HG03097 (cell line): ENCODE results near the gene PLAAT2.
"Not testable (repeated sequence)": the region's sequence is repeated elsewhere in the genome, so short reads cannot be mapped to it uniquely, and the experiment has no call there.

Source experiments
- ATAC-seq: cut with Tn5 transposase; IDR thresholded peaks from one replicate; pipeline ENCODE4 v1.9.1; 2021; ENCODE audit not compliant: unreplicated experiment, low FRiP score

PLAAT2 gene

DNA sequence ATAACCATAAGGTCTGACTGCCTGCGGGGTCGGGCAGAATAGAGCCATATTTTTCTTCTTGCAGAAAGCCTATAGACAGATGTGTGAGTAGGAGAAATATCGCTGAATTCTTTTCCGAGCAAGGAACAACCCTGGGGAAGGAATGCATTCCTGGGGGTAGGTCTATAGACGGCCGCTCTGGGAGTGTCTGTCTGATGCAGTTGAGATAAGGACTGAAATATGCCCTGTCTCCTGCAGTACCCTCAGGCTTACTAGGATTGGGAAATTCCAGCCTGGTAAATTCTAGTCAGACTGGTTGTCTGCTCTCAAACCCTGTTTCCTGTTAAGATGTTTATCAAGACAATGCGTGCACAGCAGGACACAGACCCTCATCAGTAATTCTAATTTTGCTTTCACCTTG, 18.0 kb upstream of the PLAAT2 start:
- ATAC-seq, result not testable (repeated sequence)

DNA sequence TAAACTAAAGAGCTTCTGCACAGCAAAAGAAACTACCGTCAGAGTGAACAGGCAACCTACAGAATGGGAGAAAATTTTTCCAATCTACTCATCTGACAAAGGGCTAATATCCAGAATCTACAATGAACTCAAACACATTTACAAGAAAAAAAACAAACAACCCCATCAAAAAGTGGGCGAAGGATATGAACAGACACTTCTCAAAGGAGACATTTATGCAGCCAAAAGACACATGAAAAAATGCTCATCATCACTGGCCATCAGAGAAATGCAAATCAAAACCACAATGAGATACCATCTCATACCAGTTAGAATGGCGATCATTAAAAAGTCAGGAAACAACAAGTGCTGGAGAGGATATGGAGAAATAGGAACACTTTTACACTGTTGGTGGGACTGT, 15.7 kb upstream of the PLAAT2 start:
- not testable (repeated sequence) for ATAC-seq

DNA sequence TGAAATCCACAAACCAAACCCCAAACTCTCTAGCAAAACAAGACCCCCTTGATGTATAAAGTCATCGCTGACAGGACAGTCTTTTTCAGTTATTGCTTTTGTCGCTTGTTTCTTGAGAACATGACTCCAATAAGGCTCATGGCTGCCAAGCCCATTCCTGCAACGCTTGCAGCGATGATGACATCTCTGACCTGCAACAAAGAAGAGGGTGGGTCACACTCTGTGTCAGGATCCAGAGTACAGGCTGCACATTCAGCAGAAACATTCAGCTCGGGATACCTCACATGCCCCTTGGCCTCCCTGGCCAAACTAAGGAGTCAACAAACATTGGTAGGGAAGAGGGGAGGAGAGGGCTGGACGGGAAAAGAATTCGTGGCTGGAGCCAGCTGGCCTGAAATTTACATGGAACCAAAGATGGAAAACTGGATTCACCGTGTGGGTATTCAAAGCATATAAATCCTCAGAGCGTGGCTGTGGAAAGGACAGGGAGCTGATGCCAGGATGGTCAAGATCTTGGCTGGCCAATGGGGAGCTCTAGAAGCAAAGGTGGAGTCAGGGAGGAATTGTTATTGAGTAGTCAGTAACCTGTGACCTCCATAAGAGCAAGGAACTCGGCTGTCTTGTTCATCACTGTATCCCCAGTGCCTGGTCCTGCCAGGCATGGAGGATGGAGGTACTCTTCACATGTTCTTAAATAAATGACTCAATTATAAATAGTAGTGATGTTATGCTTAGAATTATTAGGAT, 11.8 kb upstream of the PLAAT2 start:
- ATAC-seq, result no peak

DNA sequence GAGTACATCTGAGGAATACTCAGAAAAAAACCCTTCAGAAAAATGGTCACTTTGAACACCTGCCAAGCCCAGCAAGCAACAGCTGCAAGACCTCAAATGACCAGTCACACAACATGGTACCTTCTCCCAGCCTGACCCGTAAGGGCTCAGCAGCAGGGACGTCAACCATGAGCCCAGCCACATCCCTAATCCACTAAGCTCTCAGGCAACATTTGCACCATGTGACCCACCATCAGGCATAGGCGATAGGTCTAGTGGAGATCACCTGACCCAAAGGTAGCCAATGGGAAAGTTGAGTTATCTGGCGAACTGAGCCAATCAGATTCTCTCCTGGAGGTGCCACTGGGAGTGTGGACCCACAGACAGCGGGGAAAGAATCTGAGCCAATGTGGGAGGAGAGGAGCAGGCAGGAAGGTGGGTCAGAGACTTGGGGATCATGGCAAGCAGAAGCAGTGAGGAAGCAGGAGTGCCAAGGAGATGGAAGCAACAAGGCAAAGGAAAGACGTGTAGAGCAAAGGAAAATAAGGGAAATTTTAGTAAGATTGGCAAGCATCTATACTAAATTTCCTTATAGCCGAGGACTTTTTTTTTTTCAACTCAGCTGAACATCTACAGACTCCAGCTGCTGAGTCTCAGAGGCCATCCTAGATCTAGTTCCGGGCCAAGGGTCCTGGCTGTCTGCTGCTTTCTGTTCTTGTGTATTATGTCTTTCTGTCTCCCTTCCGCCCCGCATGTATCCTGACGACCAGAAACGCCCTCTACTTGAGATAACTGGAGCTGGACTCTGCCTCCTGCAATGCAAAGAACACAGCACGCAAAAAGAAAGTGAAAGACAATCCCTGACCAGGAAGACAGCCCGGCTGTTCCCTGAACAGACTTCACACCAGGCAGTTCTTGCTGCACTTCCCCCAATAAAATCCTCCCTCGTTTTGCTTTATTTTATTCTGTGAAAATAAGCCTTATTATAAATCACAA, 11.0 kb upstream of the PLAAT2 start:
- peak; percentile 61 for ATAC-seq

DNA sequence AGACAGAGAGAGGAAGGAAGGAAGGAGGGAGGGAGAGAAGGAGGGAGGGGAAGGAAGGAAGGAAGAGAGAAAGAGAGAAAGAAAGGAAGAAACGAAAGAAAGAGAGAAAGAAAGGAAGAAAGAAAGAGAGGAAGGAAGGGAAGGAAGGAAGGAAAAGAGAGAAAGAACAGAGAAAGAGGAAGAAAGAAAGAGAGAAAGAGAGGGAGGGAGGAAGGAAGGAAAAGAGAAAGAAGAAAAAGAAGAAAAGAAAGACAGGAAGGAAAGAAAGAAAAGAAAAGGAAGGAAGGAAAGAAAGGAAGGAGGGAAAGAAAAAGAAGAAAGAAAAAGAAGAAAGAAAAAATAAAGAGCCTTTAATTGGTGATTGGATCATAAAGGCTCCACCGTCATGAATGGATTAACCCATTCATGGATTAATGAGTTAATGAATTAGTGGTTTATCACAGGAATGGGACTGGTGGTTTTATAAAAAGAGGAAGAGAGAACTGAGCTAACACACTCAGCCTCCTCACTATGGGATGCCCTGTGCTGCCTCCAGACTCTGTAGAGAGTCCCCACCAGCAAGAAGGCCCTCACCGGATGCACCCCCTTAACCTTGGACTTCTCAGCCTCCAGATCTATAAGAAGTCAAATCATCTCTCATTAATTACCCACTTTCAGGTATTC, 9.0 kb upstream of the PLAAT2 start:
- no peak for ATAC-seq

DNA sequence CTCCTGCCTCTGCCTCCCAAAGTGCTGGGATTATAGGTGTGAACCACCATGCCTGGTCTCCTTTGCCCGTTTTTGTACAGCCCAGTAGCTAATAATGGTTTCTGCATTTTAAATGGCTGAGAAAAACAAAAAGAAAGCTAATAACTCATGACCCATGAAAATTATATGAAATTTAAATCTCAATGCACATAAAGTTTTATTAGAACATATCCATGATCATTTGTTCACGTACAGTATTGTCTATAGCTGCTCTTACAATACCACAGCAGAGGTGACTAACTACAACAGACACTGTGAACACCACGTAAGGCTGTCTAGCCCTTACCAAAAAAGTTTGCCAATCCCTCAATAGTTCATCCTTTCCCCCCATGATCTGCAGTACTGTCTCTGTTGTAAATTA, 6.4 kb upstream of the PLAAT2 start:
- ATAC-seq, result no peak

DNA sequence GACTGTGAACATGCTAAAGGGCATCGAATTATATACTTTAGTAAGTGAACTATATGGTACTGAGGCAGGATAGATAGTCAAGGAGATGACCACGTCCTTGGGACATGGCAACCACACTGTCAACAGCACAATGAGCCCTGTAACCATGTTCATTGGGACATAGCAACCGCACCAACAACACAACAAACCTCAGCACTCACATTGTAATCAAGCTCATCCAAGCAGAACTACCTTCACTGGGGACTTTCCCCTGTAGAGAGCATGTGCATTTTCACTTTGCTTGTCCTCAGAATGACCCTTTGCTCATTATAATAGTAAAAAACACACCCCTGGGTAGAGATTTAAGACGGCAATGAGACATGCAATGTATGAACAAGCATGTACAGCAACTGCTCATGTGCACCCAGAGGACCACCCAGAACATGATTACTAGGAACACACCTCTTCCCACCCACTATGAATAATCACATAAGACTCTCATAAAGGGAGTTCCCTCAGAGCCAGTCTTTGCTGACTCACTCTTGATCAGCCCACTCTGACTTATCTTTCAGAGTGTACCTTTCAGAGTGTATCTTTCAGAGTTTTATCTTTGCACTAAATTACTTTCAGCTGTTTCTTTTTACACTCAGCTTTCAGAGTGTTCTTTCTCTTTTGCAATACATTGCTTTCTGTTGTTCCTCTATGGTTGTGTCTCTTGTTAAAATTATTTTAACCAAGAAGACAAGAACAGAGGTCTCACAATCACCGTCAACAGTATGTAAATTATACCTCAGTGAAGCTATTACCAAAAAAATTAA, 4.1 kb upstream of the PLAAT2 start:
- ATAC-seq, result peak; percentile 74

DNA sequence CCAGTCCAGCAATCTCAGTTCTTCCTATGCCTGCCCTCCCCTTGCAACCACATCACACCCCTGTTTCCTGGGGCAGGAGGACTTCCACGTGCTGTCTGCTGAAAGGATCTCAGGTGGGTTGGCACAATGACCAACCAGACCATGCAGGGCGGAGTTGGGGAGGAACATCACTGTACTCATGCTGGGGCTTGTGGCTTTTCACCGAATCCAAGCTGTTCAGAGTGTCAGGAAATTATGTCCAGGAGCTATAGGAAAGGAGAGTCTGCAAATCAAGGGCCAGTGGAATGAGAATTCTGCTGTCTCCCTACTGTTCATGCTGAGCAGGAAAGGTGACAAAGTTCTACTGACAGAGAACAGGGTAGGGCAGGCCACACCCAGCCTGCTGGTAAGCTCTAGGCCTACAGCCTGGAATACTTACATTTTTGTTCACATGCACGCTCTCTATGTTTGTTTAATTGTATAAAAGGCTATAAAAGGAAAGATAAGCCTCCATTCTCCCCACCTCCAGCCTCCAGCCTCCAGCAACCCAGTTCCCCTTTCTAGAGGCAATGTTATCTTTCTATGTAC, 1.7 kb upstream of the PLAAT2 start:
- no peak for ATAC-seq

DNA sequence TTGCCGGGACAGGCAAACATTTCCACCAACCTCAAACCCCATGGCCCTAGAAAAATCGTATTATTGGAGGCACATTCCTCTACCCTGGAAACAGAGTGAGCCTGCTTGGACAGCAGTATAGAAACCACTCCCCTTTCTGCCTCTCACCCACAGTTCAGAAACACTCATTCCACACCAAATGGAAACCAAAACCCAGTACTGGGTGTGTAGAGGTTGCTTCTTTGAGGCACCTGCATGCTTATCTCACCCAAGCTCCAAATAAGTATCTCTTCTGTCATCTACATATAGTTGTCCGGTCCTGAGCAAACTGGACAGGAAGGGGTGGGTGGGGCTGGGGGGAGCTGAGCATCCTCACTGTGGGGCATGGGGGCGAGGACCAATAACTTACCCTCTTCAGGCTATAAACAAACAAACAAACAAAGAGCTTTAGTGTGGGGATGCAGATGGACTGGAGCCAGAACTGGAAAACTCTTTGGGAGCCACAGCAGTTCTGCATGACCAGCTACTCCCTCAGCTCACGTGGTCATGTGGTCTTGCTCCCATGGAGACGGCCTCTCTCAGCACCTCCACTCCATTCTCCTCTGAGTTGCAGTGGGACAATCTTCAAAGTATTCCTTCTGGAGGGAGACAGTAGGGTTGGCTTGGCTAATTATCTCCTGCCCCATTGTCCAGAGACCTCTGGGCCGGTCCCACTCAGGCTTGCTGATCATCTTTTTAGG, 1.0 kb upstream of the PLAAT2 start:
- ATAC-seq, result peak; percentile 55

DNA sequence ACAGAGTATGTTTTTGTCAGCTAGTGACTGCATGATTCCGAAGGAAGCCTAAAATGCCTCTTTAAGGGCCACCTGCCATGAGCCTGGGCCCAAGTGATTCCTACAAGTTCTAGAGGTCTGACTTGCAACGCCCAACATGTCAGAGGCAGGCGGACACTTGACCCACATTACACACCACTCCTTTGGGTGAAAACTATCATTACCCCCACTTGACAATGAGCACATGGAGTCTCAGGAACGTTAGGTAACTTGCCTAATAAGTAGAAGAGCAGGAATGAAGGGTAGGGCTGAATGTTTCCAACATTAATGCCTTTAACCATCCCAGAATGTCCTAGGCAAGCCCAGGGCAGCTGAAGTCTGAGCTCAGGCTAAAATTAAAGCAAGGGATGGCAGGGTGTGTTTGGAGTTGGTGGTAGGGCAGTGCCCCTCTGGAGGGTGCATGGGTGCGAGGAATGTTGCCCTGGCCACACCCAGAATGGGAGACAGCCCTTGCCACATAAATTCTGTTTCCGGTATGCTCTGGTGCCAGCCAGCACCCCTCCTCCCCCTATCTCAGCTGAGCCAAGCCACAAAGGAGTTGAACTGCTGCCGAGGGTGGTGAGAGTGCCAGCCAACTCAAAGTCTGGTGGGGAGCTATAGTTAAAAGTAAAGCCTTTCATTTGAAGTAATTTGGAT, 2.5 kb downstream of the PLAAT2 start:
- ATAC-seq, result no peak

DNA sequence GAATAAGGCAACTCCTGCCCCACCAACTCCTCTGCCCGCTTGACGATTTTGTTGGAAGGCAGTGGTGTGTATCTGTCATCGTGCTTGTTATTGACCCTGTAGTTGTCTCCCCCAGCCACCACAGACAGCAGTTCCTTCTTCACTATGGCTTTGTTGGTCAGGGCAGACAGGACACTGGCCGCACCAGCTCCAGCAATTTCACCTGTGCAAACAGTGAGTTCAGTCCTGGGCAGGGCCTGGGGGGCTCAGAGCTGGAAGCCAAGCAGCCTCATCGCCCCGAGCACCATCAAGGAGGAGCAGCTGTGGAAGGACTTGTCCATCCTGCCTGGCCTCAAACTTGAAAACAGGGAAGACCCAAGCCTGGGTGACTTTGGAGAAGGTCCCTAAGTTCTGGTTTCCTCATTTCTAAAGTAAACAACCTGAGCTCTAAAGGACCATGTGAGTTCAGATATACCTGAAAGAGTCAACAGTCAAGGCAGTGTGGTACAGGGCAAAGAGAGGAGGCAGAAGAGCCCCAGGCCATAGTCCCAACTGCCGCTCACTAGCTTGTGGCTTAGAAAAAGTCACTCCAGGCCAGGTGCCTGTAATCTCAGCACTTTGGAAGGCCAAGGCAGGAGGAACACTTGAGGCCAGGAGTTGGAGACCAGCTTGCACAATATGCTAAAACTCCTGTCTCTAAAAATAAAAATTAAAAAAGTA, 4.6 kb downstream of the PLAAT2 start:
- ATAC-seq, result no peak

DNA sequence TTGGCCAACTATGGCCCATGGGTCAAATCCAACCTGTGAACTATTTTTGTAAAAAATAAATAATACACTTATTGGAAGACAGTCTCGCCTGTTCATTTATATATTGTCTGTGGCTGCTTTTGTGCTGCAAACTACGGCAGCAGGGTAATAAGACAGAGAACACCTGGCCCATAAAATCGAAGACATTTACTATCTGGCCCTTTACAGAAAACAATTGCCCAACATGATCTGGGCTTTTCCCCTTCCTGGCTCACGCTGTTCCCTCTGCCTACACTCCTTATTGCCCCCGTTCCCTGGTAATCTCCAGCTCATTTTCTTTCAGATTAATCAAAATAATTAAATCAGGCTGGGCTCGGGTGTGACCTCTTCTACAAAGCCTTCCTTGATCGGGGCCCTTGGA, 5.6 kb downstream of the PLAAT2 start:
- no peak for ATAC-seq

DNA sequence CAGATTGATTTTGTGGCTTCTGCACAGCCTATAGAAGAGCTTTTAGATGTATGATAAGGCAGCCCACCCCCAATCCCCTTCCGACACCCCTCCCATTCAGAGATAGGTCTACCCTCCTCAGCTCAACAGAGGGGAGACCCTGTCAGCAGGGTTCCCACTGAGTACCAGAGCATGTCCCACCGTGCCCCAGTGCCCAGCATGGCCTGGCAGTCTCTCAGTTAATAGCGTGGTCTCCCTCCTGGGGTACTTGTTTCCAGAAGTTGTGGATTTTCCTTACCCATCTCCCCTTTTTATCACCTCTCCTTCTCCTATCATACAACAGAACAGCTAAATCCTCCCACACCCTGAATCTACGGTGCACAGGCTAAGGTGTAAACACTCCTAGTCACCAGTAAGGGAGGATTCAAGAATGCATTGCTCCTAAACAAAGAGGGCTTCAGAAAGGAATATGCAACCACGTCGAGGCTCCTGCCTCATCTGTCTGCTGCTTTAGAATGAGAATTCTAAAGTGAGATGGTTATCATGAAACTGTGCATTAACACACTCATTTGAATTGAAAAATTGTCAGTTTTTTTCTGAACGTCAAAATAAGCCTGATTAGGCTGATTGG, 6.7 kb downstream of the PLAAT2 start:
- no peak for ATAC-seq

DNA sequence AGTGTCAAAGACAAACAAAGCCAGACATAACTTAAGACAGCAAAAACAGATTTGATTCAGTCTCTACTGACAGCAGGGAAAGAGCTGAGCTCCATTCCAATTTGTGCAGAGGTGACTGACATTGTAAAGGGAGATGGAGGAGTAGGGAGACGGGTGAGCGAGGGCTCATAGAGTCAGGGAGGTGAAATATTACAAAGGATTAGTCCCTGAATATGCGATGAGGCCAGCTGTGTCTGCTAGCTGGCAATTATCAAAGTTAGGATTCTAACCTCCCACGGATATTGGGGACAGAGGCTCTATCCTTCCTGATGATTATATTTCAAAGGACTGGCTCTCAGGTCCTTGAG, 8.3 kb downstream of the PLAAT2 start:
- no peak for ATAC-seq

DNA sequence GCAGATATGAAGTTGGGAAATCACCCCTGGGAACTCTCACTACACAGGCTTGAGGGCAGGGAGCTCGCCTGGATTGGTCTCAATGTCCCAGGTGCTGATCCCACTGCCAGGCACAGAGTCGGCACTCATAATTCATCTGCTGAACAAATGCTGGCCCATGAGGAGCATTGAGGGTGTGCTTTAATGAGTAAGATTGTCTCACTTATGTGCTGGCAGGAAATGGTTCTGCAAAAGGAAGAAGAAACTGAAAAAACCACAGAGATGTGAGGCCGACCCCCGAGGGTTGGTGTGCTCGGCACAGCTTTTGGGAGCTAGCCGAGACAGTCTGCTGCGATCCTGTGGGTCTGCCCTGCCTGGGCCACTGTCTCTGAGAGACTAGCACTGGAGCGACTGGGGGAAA, 9.4 kb downstream of the PLAAT2 start:
- ATAC-seq, result no peak

DNA sequence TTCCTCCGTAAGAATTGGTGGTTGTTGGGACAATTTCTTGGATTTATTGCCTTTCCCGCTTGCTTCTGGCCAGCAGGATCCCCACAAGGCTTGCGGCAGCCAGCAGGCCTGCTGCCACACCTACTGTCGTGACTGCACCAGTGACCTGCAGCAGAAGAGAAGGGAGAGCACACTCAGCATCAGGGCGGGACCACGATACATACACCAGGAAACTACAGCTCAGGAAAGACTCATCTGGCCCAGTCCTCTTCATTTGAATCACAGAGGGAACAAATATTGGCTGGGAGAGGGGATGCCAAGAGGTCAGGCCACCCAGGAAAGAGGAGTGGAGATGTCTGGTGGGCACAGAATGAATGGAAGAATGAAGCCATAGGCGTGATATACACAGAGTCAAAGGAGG, 10.3 kb downstream of the PLAAT2 start:
- ATAC-seq, result no peak

DNA sequence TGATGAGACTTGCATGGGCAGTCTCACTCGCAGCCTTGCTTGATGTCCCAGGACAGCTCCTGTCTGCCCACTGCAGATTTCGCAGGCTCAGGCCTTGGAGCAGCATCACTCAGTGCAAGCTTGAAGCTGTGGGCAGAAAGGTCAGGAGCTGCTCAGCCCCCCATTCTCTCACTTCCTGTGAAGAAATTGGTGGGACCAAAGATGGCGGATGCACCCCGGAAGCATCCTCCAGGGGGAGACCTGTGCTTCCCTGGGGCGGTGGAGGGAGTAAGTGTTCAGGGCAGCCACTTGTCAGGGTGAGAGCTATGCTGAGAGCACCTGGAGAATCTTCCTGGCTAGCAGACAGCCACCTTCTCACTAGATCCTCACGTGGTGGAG, 11.3 kb downstream of the PLAAT2 start:
- no peak for ATAC-seq
